Measurements from ENCODE around the gene EEIG2.
A peak's percentile ranks its signal among the peaks of the same experiment; 100 is the strongest.

EEIG2 gene

GRCh38 chr1:108553905-108554304, 6.0 kb upstream of the EEIG2 start:
- no peak overlapping the region for H3K4me3 ChIP-seq (ENCODE audit: low read depth, low read length)
- no peak for TF ChIP-seq CTCF (IDR thresholded peaks at IDR 0.05; ENCODE audit: insufficient read depth, low read depth, low read length, missing control alignments)
- DNase-seq (ENCODE audit: low read depth): no peak

- no peak for TF ChIP-seq CTCF (IDR thresholded peaks at IDR 0.05; ENCODE audit: insufficient read depth, low read depth, low read length, missing control alignments)
- DNase-seq (ENCODE audit: low read depth): no peak
- no peak overlapping the region for H3K4me3 ChIP-seq (ENCODE audit: low read depth, low read length)
Measured at GRCh38 chr1:108554682-108555427, 5.0 kb upstream of the EEIG2 start.

- no peak for DNase-seq (ENCODE audit: low read depth)
- no peak overlapping the region for H3K4me3 ChIP-seq (ENCODE audit: low read depth, low read length)
- no peak for TF ChIP-seq CTCF (IDR thresholded peaks at IDR 0.05; ENCODE audit: insufficient read depth, low read depth, low read length, missing control alignments)
Measured at GRCh38 chr1:108556066-108556465, 3.8 kb upstream of the EEIG2 start.

- TF ChIP-seq CTCF (IDR thresholded peaks at IDR 0.05; ENCODE audit: insufficient read depth, low read depth, low read length, missing control alignments): no peak
- H3K4me3 ChIP-seq (ENCODE audit: low read depth, low read length): no peak overlapping the region
- peak; percentile 15 for DNase-seq (ENCODE audit: low read depth)
Measured at GRCh38 chr1:108556499-108556898, 3.4 kb upstream of the EEIG2 start.

GRCh38 chr1:108557296-108557695, 2.6 kb upstream of the EEIG2 start:
- peak; percentile 40 for DNase-seq (ENCODE audit: low read depth)
- no peak for TF ChIP-seq CTCF (IDR thresholded peaks at IDR 0.05; ENCODE audit: insufficient read depth, low read depth, low read length, missing control alignments)

GRCh38 chr1:108560189-108560873, 431 bp downstream of the EEIG2 start:
- H3K4me3 ChIP-seq (ENCODE audit: low read depth, low read length): peak overlapping the region; percentile 67
- no peak for DNase-seq (ENCODE audit: low read depth)
- no peak for TF ChIP-seq CTCF (IDR thresholded peaks at IDR 0.05; ENCODE audit: insufficient read depth, low read depth, low read length, missing control alignments)

More at GRCh38 chr1:108557296-108557695, 2.6 kb upstream of the EEIG2 start:
- H3K4me3 ChIP-seq (ENCODE audit: low read depth, low read length): no peak overlapping the region

All from GM12865 (cell line).